Measurements from ENCODE around the gene POC1B. TPM values are rescaled to one million over a fixed set of nuclear protein-coding genes. Genes with fewer than 3 reads are reported as not detected.

POC1B gene
- polyA plus RNA-seq, 1 donor from 2014 or later: 10.0 TPM

- H3K79me2 ChIP-seq (replicated peaks; ENCODE audit: insufficient read depth, low read length): no peaks in the 10 kb centered on the region
Measured at GRCh38 chr12:89432396-89432795, 93.5 kb downstream of the POC1B start.

GRCh38 chr12:89429528-89429927, 96.3 kb downstream of the POC1B start:
- Histone ChIP-seq H3K4me2 (ENCODE audit: low read length) (no peak overlapping the region), H4K20me1 (ENCODE audit: insufficient read depth) (no peaks in the 10 kb centered on the region), H3F3A (ENCODE audit: insufficient read depth, low read length, poor library complexity, severe bottlenecking) (no peaks in the 10 kb centered on the region), H3K36me3 (ENCODE audit: insufficient read depth, low read length) (no peaks in the 10 kb centered on the region), H3K27me3 (ENCODE audit: insufficient read depth, low read depth, low read length) (no peaks in the 10 kb centered on the region), H3K9me3 (ENCODE audit: low read length) (no peaks in the 10 kb centered on the region), H3K79me2 (replicated peaks; ENCODE audit: insufficient read depth, low read length) (no peaks in the 10 kb centered on the region), H2AFZ (ENCODE audit: low read depth, low read length) (no peak overlapping the region), H3K4me3 (ENCODE audit: low read length) (no peak overlapping the region), H3K9me2 (ENCODE audit: insufficient read depth, low read length) (no peaks in the 10 kb centered on the region), H3K27ac (ENCODE audit: low read length) (no peak overlapping the region), H3K9ac (ENCODE audit: low read length) (no peak overlapping the region)
- TF ChIP-seq REST (IDR thresholded peaks at IDR 0.05; ENCODE audit: borderline replicate concordance) (no peak), TAF1 (IDR thresholded peaks at IDR 0.05; ENCODE audit: low read depth) (no peak), CTCF (IDR thresholded peaks at IDR 0.05; ENCODE audit: poor library complexity, severe bottlenecking) (no peak), POLR2AphosphoS5 (IDR thresholded peaks at IDR 0.05) (no peak), EZH2 (IDR thresholded peaks at IDR 0.05; ENCODE audit: borderline replicate concordance, insufficient read depth, low read length, poor library complexity, severe bottlenecking) (no peak), MXI1 (conservative IDR thresholded peaks at IDR 0.05; ENCODE audit: poor library complexity, severe bottlenecking) (no peak), RAD21 (conservative IDR thresholded peaks at IDR 0.05) (no peak), EP300 (conservative IDR thresholded peaks at IDR 0.05; ENCODE audit: poor library complexity, severe bottlenecking) (no peak), SMC3 (conservative IDR thresholded peaks at IDR 0.05; ENCODE audit: poor library complexity) (no peak)

More at GRCh38 chr12:89432396-89432795, 93.5 kb downstream of the POC1B start:
- Histone ChIP-seq H3K27me3 (ENCODE audit: insufficient read depth, low read depth, low read length) (no peaks in the 10 kb centered on the region), H3K9ac (ENCODE audit: low read length) (no peak overlapping the region), H3K27ac (ENCODE audit: low read length) (no peak overlapping the region), H4K20me1 (ENCODE audit: insufficient read depth) (no peaks in the 10 kb centered on the region), H3K9me2 (ENCODE audit: insufficient read depth, low read length) (no peaks in the 10 kb centered on the region), H3K36me3 (ENCODE audit: insufficient read depth, low read length) (no peaks in the 10 kb centered on the region), H3K4me3 (ENCODE audit: low read length) (no peak overlapping the region), H2AFZ (ENCODE audit: low read depth, low read length) (no peak overlapping the region), H3K9me3 (ENCODE audit: low read length) (no peaks in the 10 kb centered on the region), H3F3A (ENCODE audit: insufficient read depth, low read length, poor library complexity, severe bottlenecking) (no peaks in the 10 kb centered on the region), H3K4me2 (ENCODE audit: low read length) (no peak overlapping the region)
- no peak for TF ChIP-seq EZH2 (IDR thresholded peaks at IDR 0.05; ENCODE audit: borderline replicate concordance, insufficient read depth, low read length, poor library complexity, severe bottlenecking)

Measured in neural cell (in vitro differentiated cells).